OCI-LY3 (cell line): ENCODE data around the gene MIA.
"Not testable (repeated sequence)": the region's sequence is repeated elsewhere in the genome, so short reads cannot be mapped to it uniquely, and the experiment has no call there.

Source experiments
- H2AFZ ChIP-seq: fragments of 200-600, 300-600 bp; shearing (Covaris generic); 2 replicates; pipeline ENCODE4 v1.6.0; 2014; ENCODE audit warnings: antibody characterized with exemption, low read depth, low read length
- H3K27ac ChIP-seq: fragments of 200-600, 300-600 bp; sonication (generic); 2 replicates; pipeline ENCODE4 v1.5.1; 2014; ENCODE audit warnings: mild to moderate bottlenecking, low read length, moderate library complexity, mixed read lengths
- H3K27me3 ChIP-seq: fragments of 200-600, 300-600 bp; sonication (generic); 2 replicates; pipeline ENCODE4 v1.6.1; 2014; ENCODE audit warnings: low read depth, low read length, mixed read lengths
- H3K36me3 ChIP-seq: fragments of 200-600, 300-600 bp; sonication (generic); replicated peaks from 2 replicates; pipeline ENCODE3; 2014; ENCODE audit warnings: low read depth, low read length, mixed read lengths
- H3K4me1 ChIP-seq: fragments of 300-600, 200-600 bp; sonication (generic); 2 replicates; pipeline ENCODE4 v1.6.1; 2014; ENCODE audit warnings: low read length, mixed read lengths
- H3K4me2 ChIP-seq: fragments of 200-600, 300-600 bp; sonication (generic); 2 replicates; pipeline ENCODE4 v1.6.1; 2014; ENCODE audit warnings: low read length, mixed read lengths
- H3K4me3 ChIP-seq: fragments of 300-600, 200-600 bp; sonication (generic); 2 replicates; pipeline ENCODE4 v1.5.1; 2014; ENCODE audit warnings: antibody characterized with exemption, mild to moderate bottlenecking, low read length, moderate library complexity
- H3K79me2 ChIP-seq: fragments of 300-600, 200-600 bp; shearing (Covaris generic); 2 replicates; pipeline ENCODE4 v1.6.1; 2014; ENCODE audit warnings: mild to moderate bottlenecking, low read length, mixed read lengths
- H3K9ac ChIP-seq: fragments of 300-600, 200-600 bp; shearing (Covaris generic); 2 replicates; pipeline ENCODE4 v1.6.0; 2014; ENCODE audit warnings: mild to moderate bottlenecking, low read length, moderate library complexity
- H3K9me3 ChIP-seq: fragments of 200-600, 300-600 bp; shearing (Covaris generic); 2 replicates; pipeline ENCODE4 v1.6.1; 2014; ENCODE audit warnings: low read length, mixed read lengths; ENCODE audit not compliant: insufficient read depth
- H4K20me1 ChIP-seq: fragments of 200-600, 300-600 bp; sonication (generic); 2 replicates; pipeline ENCODE4 v1.6.1; 2016; ENCODE audit warnings: low read length, mixed read lengths; ENCODE audit not compliant: insufficient read depth
- CTCF ChIP-seq: fragments of 200-600, 300-600 bp; sonication (generic); IDR thresholded peaks from 2 replicates; pipeline ENCODE4 v1.5.1; 2014; ENCODE audit warnings: antibody characterized with exemption, low read length, low read depth
- EZH2phosphoT487 ChIP-seq: fragments of 200-600 bp; shearing (Covaris generic); IDR thresholded peaks from 2 replicates; pipeline ENCODE4 v1.6.1; 2018; ENCODE audit warnings: antibody characterized with exemption, mixed run types, low read depth

Gene MIA

GRCh38 chr19:40774916-40775631 lies at the start of gene MIA:
MIA (plus strand) TSS chr19:40775521; CDS start chr19:40775543, 22 bp downstream.
- TF ChIP-seq EZH2phosphoT487 (no peak), CTCF (no peak)
- H3K4me2 ChIP-seq: 0 out of 2 replicates have a peak within 1 kb of the TSS, but pooled peaks have one; percentile 92
- no peak within 1 kb of the TSS for H2AFZ ChIP-seq
- no peak within 1 kb of the TSS for H3K9ac ChIP-seq
- H3K79me2 ChIP-seq: 0 out of 2 replicates have a peak, but pooled peaks cover under 1% of the 10 kb centered on the region
- H3K27ac ChIP-seq: no peak within 1 kb of the TSS
- no peak within 1 kb of the TSS for H3K4me3 ChIP-seq
- H3K4me1 ChIP-seq: peaks cover 25% of the 10 kb centered on the region
- H3K36me3 ChIP-seq: no peaks in the 10 kb centered on the region
- H3K27me3 ChIP-seq: no peaks in the 10 kb centered on the region
- H3K9me3 ChIP-seq: no peaks in the 10 kb centered on the region
- H4K20me1 ChIP-seq: no peaks in the 10 kb centered on the region

GRCh38 chr19:40726279-40726678 lies 49.0 kb upstream of the MIA start:
- Histone ChIP-seq H3K9me3 (no peaks in the 10 kb centered on the region), H3K27ac (no peak overlapping the region), H2AFZ (no peak overlapping the region), H3K36me3 (peaks cover 34% of the 10 kb centered on the region), H3K79me2 (peaks cover 8% of the 10 kb centered on the region; the same call in 1 of the 2 replicates), H3K27me3 (no peaks in the 10 kb centered on the region), H3K9ac (no peak overlapping the region), H3K4me2 (no peak overlapping the region), H3K4me1 (no peaks in the 10 kb centered on the region), H3K4me3 (no peak overlapping the region), H4K20me1 (no peaks in the 10 kb centered on the region)
- no peak for TF ChIP-seq EZH2phosphoT487
- TF ChIP-seq CTCF: no peak

- not testable (repeated sequence) for H3K9ac ChIP-seq, H3K4me3 ChIP-seq, H3K9me3 ChIP-seq, H2AFZ ChIP-seq, H3K4me1 ChIP-seq, H3K4me2 ChIP-seq, H3K79me2 ChIP-seq, H4K20me1 ChIP-seq, H3K27me3 ChIP-seq, H3K27ac ChIP-seq
- peaks cover 37% of the 10 kb centered on the region for H3K36me3 ChIP-seq
Observed at GRCh38 chr19:40730065-40730464, 45.3 kb upstream of the MIA start.

GRCh38 chr19:40732304-40732703 lies 43.0 kb upstream of the MIA start:
- H3K4me1 ChIP-seq, H3K4me3 ChIP-seq, H3K9me3 ChIP-seq, H2AFZ ChIP-seq, H3K4me2 ChIP-seq, H3K27me3 ChIP-seq, H3K79me2 ChIP-seq, H3K9ac ChIP-seq, H3K27ac ChIP-seq, H4K20me1 ChIP-seq: not testable (repeated sequence)
- peaks cover 43% of the 10 kb centered on the region for H3K36me3 ChIP-seq

- Histone ChIP-seq H3K9me3 (no peaks in the 10 kb centered on the region), H3K36me3 (peaks cover 43% of the 10 kb centered on the region), H3K9ac (no peak overlapping the region), H3K79me2 (no peaks in the 10 kb centered on the region), H4K20me1 (no peaks in the 10 kb centered on the region), H3K27me3 (no peaks in the 10 kb centered on the region), H3K4me3 (no peak overlapping the region), H3K4me1 (no peaks in the 10 kb centered on the region), H2AFZ (no peak overlapping the region), H3K4me2 (no peak overlapping the region), H3K27ac (no peak overlapping the region)
- TF ChIP-seq EZH2phosphoT487 (no peak), CTCF (no peak)
Observed at GRCh38 chr19:40733149-40733548, 42.2 kb upstream of the MIA start.
